Measurements from ENCODE around the gene RAMP2. TPM values are rescaled to one million over a fixed set of nuclear protein-coding genes. Genes with fewer than 3 reads are reported as not detected.

The RAMP2 gene
- total and polyA plus RNA-seq, 2 of the 13 experiments (the other 11 are each of a cell fraction or from before 2014, with no cell fraction given): 1.4 to 5.2 TPM

DNA sequence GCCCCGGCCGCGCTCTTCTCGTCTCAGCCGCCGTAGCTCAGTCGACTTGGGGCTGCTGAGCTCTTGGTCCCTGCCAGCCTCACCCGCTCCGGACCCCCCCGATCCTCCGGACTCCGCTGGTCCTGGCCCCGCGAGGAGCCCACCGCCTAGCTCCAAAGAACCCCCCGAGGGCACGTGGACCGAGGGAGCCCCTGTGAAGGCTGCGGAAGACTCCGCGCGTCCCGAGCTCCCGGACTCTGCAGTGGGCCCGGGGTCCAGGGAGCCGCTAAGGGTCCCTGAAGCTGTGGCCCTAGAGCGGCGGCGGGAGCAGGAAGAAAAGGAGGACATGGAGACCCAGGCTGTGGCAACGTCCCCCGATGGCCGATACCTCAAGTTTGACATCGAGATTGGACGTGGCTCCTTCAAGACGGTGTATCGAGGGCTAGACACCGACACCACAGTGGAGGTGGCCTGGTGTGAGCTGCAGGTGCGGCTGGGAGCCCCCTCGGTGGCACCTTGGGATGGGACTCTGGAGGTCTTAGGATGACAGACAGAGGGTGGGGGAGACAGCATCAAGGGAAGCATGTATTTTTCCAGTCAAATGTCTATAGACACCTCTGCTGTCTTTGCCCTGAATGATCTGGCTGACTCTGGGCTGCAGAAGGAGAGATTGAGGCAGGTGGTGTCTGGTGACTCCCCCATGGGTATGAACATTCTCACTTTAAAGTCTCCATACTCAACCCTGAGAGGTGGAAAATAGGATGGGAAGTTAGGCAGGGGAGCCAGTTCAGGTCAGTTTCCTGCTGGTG is 20.0 kb downstream of the RAMP2 start (continued):
- TF ChIP-seq, protein P1, sequence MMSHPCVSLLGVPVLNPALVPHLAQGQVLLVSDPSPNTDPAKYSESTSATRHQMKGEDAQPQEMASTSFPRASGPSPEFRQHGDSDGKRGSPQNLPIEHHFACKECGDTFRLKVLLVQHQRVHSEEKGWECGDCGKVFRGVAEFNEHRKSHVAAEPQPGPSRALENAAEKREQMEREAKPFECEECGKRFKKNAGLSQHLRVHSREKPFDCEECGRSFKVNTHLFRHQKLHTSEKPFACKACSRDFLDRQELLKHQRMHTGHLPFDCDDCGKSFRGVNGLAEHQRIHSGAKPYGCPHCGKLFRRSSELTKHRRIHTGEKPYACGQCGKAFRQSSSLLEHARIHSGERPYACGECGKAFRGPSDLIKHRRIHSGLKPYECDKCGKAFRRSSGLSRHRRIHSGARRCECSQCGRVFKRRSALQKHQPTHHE (CRISPR knock-in tag; IDR thresholded peaks at IDR 0.05; ENCODE audit: borderline replicate concordance): no peak
- TF ChIP-seq SAP130 (CRISPR knock-in tag; IDR thresholded peaks at IDR 0.05; ENCODE audit: low read depth) (no peak; the same call in none of the 2 replicates), BCL6 (CRISPR knock-in tag; IDR thresholded peaks at IDR 0.05) (no peak), ZNF879 (CRISPR knock-in tag; IDR thresholded peaks at IDR 0.05) (0 out of 2 replicates have a peak, but pooled peaks have one; percentile 42), ZNF333 (CRISPR knock-in tag; IDR thresholded peaks at IDR 0.05; ENCODE audit: borderline replicate concordance) (peak; percentile 16; the same call in 1 of the 2 replicates), ZNF367 (CRISPR knock-in tag; IDR thresholded peaks at IDR 0.05; ENCODE audit: borderline replicate concordance) (no peak), TOPORS (CRISPR knock-in tag; IDR thresholded peaks at IDR 0.05) (no peak), ZFP82 (CRISPR knock-in tag; IDR thresholded peaks at IDR 0.05; ENCODE audit: borderline replicate concordance) (no peak), ZNF121 (CRISPR knock-in tag; IDR thresholded peaks at IDR 0.05) (no peak), SMAD3 (CRISPR knock-in tag; IDR thresholded peaks at IDR 0.05) (no peak; the same call in 1 of the 2 replicates), MEIS1 (CRISPR knock-in tag; IDR thresholded peaks at IDR 0.05; ENCODE audit: borderline replicate concordance) (no peak), ZSCAN12 (CRISPR knock-in tag; IDR thresholded peaks at IDR 0.05) (no peak)
- TF ChIP-seq, protein P2, sequence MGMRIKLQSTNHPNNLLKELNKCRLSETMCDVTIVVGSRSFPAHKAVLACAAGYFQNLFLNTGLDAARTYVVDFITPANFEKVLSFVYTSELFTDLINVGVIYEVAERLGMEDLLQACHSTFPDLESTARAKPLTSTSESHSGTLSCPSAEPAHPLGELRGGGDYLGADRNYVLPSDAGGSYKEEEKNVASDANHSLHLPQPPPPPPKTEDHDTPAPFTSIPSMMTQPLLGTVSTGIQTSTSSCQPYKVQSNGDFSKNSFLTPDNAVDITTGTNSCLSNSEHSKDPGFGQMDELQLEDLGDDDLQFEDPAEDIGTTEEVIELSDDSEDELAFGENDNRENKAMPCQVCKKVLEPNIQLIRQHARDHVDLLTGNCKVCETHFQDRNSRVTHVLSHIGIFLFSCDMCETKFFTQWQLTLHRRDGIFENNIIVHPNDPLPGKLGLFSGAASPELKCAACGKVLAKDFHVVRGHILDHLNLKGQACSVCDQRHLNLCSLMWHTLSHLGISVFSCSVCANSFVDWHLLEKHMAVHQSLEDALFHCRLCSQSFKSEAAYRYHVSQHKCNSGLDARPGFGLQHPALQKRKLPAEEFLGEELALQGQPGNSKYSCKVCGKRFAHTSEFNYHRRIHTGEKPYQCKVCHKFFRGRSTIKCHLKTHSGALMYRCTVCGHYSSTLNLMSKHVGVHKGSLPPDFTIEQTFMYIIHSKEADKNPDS (CRISPR knock-in tag; IDR thresholded peaks at IDR 0.05): no peak
- TF ChIP-seq, protein P3, sequence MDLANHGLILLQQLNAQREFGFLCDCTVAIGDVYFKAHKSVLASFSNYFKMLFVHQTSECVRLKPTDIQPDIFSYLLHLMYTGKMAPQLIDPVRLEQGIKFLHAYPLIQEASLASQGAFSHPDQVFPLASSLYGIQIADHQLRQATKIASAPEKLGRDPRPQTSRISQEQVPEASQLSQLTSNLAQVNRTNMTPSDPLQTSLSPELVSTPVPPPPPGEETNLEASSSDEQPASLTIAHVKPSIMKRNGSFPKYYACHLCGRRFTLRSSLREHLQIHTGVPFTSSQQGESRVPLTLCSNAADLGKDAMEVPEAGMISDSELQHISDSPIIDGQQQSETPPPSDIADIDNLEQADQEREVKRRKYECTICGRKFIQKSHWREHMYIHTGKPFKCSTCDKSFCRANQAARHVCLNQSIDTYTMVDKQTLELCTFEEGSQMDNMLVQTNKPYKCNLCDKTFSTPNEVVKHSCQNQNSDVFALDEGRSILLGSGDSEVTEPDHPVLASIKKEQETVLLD (CRISPR knock-in tag; IDR thresholded peaks at IDR 0.05; ENCODE audit: low read depth): no peak
- TF ChIP-seq, protein P4, sequence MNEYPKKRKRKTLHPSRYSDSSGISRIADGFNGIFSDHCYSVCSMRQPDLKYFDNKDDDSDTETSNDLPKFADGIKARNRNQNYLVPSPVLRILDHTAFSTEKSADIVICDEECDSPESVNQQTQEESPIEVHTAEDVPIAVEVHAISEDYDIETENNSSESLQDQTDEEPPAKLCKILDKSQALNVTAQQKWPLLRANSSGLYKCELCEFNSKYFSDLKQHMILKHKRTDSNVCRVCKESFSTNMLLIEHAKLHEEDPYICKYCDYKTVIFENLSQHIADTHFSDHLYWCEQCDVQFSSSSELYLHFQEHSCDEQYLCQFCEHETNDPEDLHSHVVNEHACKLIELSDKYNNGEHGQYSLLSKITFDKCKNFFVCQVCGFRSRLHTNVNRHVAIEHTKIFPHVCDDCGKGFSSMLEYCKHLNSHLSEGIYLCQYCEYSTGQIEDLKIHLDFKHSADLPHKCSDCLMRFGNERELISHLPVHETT (CRISPR knock-in tag; conservative IDR thresholded peaks at IDR 0.05): no peak
- TF ChIP-seq, protein P5, sequence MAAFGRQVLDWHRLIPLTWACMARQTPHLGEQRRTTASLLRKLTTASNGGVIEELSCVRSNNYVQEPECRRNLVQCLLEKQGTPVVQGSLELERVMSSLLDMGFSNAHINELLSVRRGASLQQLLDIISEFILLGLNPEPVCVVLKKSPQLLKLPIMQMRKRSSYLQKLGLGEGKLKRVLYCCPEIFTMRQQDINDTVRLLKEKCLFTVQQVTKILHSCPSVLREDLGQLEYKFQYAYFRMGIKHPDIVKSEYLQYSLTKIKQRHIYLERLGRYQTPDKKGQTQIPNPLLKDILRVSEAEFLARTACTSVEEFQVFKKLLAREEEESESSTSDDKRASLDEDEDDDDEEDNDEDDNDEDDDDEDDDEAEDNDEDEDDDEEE (CRISPR knock-in tag; IDR thresholded peaks at IDR 0.05): no peak
- TF ChIP-seq, protein P6, sequence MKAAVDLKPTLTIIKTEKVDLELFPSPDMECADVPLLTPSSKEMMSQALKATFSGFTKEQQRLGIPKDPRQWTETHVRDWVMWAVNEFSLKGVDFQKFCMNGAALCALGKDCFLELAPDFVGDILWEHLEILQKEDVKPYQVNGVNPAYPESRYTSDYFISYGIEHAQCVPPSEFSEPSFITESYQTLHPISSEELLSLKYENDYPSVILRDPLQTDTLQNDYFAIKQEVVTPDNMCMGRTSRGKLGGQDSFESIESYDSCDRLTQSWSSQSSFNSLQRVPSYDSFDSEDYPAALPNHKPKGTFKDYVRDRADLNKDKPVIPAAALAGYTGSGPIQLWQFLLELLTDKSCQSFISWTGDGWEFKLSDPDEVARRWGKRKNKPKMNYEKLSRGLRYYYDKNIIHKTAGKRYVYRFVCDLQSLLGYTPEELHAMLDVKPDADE (CRISPR knock-in tag; IDR thresholded peaks at IDR 0.05): no peak
- TF ChIP-seq, protein P7, sequence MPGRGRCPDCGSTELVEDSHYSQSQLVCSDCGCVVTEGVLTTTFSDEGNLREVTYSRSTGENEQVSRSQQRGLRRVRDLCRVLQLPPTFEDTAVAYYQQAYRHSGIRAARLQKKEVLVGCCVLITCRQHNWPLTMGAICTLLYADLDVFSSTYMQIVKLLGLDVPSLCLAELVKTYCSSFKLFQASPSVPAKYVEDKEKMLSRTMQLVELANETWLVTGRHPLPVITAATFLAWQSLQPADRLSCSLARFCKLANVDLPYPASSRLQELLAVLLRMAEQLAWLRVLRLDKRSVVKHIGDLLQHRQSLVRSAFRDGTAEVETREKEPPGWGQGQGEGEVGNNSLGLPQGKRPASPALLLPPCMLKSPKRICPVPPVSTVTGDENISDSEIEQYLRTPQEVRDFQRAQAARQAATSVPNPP (CRISPR knock-in tag; IDR thresholded peaks at IDR 0.05): no peak
